Measurements from ENCODE around the gene ORC5.

DNA sequence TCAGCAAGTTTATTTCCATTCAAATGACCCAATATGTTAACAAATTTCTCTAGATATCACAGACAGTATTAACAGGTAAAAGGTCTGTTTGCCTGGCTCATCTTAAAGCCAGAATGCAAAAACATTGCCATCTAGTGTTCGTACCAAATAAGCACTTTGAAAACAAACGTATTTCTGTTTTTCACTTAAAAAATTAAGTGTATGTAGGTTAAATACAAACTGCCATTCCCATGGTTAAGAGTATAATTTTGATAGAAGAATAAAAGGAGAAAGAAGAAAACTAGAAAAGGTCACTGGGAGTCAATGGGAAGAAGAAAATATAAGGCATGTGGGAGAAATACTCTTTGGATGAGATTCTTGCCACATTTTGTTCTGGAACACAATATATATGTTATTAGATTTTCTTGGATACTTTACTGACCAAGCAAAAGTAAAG is 51.0 kb downstream of the ORC5 start:
- TF ChIP-seq GATA3 (IDR thresholded peaks at IDR 0.05; ENCODE audit: low read depth, low read length): no peak
- no peak for TF ChIP-seq GATA2 (IDR thresholded peaks at IDR 0.05; ENCODE audit: low read depth, low read length)

All from SH-SY5Y (cell line).